Measurements from ENCODE around the gene BCL2.

The BCL2 gene

GRCh38 chr18:63140997-63141777 lies 178.4 kb downstream of the BCL2 start:
- DNase-seq (ENCODE audit: low read depth in 2 of 2): no peak

- no peak for DNase-seq (ENCODE audit: low read depth in 2 of 2)
Observed at GRCh38 chr18:63140038-63140450, 179.5 kb downstream of the BCL2 start.

GRCh38 chr18:63138436-63139340 lies 180.9 kb downstream of the BCL2 start:
- no peak for DNase-seq (ENCODE audit: low read depth in 2 of 2)

GRCh38 chr18:63137999-63138435 lies 181.6 kb downstream of the BCL2 start:
- no peak for DNase-seq (ENCODE audit: low read depth in 2 of 2)

GRCh38 chr18:63135101-63135500 lies 184.5 kb downstream of the BCL2 start:
- DNase-seq (ENCODE audit: low read depth in 2 of 2): no peak

GRCh38 chr18:63132819-63133200 lies 186.8 kb downstream of the BCL2 start:
- DNase-seq (ENCODE audit: low read depth in 2 of 2): no peak

GRCh38 chr18:63131959-63132818 lies 187.4 kb downstream of the BCL2 start:
- no peak for DNase-seq (ENCODE audit: low read depth in 2 of 2)

GRCh38 chr18:63131106-63131958 lies 188.2 kb downstream of the BCL2 start:
- DNase-seq (ENCODE audit: low read depth in 2 of 2): no peak

- no peak for DNase-seq (ENCODE audit: low read depth in 2 of 2)
Observed at GRCh38 chr18:63130176-63130575, 189.4 kb downstream of the BCL2 start.

- DNase-seq (ENCODE audit: low read depth in 2 of 2): no peak
Observed at GRCh38 chr18:63128237-63128974, 191.2 kb downstream of the BCL2 start.

GRCh38 chr18:63126134-63127069 lies 193.2 kb downstream of the BCL2 start:
- DNase-seq (ENCODE audit: low read depth in 2 of 2): no peak

- DNase-seq (ENCODE audit: low read depth in 2 of 2): no peak
Observed at GRCh38 chr18:63120620-63121019, 198.9 kb downstream of the BCL2 start.

GRCh38 chr18:63119647-63120046 lies 199.9 kb downstream of the BCL2 start:
- no peak for DNase-seq (ENCODE audit: low read depth in 2 of 2)

GRCh38 chr18:63113899-63114565 lies 205.5 kb downstream of the BCL2 start:
- no peak for DNase-seq (ENCODE audit: low read depth in 2 of 2)

GRCh38 chr18:63112706-63113105 lies 206.9 kb downstream of the BCL2 start:
- DNase-seq (ENCODE audit: low read depth in 2 of 2): no peak

GRCh38 chr18:63111671-63112402 lies 207.7 kb downstream of the BCL2 start:
- DNase-seq (ENCODE audit: low read depth in 2 of 2): no peak

GRCh38 chr18:63109802-63110201 lies 209.8 kb downstream of the BCL2 start:
- DNase-seq (ENCODE audit: low read depth in 2 of 2): no peak

- no peak for DNase-seq (ENCODE audit: low read depth in 2 of 2)
Observed at GRCh38 chr18:63109022-63109421, 210.5 kb downstream of the BCL2 start.
